GM23338 (cell line): ENCODE measurements around the gene SKP2.

Source experiments
- CREB1 ChIP-seq: fragments of 250-450 bp; sonication (Bioruptor Pico); IDR thresholded peaks from 2 replicates; pipeline ENCODE4 v1.5.0; 2020; ENCODE audit warnings: low read depth, mild to moderate bottlenecking, moderate library complexity
- EZH2 ChIP-seq: fragments of 200-600 bp; sonication (generic); IDR thresholded peaks from one replicate; pipeline ENCODE4 v1.8.0; 2017; ENCODE audit warnings: antibody characterized with exemption, mild to moderate bottlenecking, low read depth; ENCODE audit not compliant: unreplicated experiment
- EZH2phosphoT487 ChIP-seq: fragments of 200-600 bp; sonication (generic); IDR thresholded peaks from one replicate; pipeline ENCODE4 v1.8.1; 2018; ENCODE audit warnings: antibody characterized with exemption; ENCODE audit not compliant: unreplicated experiment
- JUNB ChIP-seq: IDR thresholded peaks from one replicate; pipeline ENCODE4 v1.6.1; 2016; ENCODE audit warnings: antibody characterized with exemption; ENCODE audit not compliant: unreplicated experiment
- NANOG ChIP-seq: IDR thresholded peaks from 2 replicates; pipeline ENCODE4 v1.6.1; 2016; ENCODE audit warnings: antibody characterized with exemption, borderline replicate concordance
- POLR2AphosphoS5 ChIP-seq: IDR thresholded peaks from 2 replicates; pipeline ENCODE4 v1.6.1; 2016; ENCODE audit warnings: antibody characterized with exemption, low read depth
- REST ChIP-seq: IDR thresholded peaks from one replicate; pipeline ENCODE4 v1.6.1; 2018; ENCODE audit warnings: antibody characterized with exemption; ENCODE audit not compliant: unreplicated experiment
- STAT1 ChIP-seq: IDR thresholded peaks from one replicate; pipeline ENCODE4 v1.6.1; 2016; ENCODE audit warnings: antibody characterized with exemption; ENCODE audit not compliant: unreplicated experiment
- ZNF114 ChIP-seq: fragments of 250-450 bp; sonication (Bioruptor Pico); IDR thresholded peaks from 2 replicates; pipeline ENCODE4 v1.5.0; 2020; ENCODE audit warnings: mild to moderate bottlenecking, moderate library complexity
- ZNF462 ChIP-seq: fragments of 250-450 bp; sonication (Bioruptor Pico); IDR thresholded peaks from 2 replicates; pipeline ENCODE4 v1.5.0; 2020; ENCODE audit warnings: mild to moderate bottlenecking, moderate library complexity
- TF ChIP-seq, protein P1 (sequence below), 2 experiments: fragments of 200-600 bp in 1 of 2; sonication (generic) in 1 of 2; conservative IDR thresholded peaks; 2 replicates each; pipeline versions ENCODE4 v1.5.1 to v1.6.1; 2016 to 2017; ENCODE audit warnings: antibody characterized with exemption in 2 of 2, low read depth in 2 of 2, mild to moderate bottlenecking in 2 of 2, moderate library complexity in 1 of 2
- TF ChIP-seq, protein P2 (sequence below): IDR thresholded peaks from 2 replicates; pipeline ENCODE4 v1.6.1; 2016; ENCODE audit warnings: antibody characterized with exemption

- TF ChIP-seq, protein P1, sequence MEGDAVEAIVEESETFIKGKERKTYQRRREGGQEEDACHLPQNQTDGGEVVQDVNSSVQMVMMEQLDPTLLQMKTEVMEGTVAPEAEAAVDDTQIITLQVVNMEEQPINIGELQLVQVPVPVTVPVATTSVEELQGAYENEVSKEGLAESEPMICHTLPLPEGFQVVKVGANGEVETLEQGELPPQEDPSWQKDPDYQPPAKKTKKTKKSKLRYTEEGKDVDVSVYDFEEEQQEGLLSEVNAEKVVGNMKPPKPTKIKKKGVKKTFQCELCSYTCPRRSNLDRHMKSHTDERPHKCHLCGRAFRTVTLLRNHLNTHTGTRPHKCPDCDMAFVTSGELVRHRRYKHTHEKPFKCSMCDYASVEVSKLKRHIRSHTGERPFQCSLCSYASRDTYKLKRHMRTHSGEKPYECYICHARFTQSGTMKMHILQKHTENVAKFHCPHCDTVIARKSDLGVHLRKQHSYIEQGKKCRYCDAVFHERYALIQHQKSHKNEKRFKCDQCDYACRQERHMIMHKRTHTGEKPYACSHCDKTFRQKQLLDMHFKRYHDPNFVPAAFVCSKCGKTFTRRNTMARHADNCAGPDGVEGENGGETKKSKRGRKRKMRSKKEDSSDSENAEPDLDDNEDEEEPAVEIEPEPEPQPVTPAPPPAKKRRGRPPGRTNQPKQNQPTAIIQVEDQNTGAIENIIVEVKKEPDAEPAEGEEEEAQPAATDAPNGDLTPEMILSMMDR (conservative IDR thresholded peaks at IDR 0.05; ENCODE audit: low read depth in 2 of 2): no peak
- TF ChIP-seq POLR2AphosphoS5 (no peak), REST (no peak), CREB1 (CRISPR knock-in tag) (no peak), EZH2 (no peak), EZH2phosphoT487 (no peak), JUNB (no peak), ZNF462 (no peak), NANOG (no peak), STAT1 (no peak), ZNF114 (no peak)
- TF ChIP-seq, protein P2, sequence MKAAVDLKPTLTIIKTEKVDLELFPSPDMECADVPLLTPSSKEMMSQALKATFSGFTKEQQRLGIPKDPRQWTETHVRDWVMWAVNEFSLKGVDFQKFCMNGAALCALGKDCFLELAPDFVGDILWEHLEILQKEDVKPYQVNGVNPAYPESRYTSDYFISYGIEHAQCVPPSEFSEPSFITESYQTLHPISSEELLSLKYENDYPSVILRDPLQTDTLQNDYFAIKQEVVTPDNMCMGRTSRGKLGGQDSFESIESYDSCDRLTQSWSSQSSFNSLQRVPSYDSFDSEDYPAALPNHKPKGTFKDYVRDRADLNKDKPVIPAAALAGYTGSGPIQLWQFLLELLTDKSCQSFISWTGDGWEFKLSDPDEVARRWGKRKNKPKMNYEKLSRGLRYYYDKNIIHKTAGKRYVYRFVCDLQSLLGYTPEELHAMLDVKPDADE: no peak
Observed at GRCh38 chr5:36230151-36230790, 78.4 kb downstream of the SKP2 start.
